HEK293 (cell line): ENCODE results near the gene NXPH4.

Source experiments
- CTCF ChIP-seq: fragments of 450-650 bp; formaldehyde crosslinking; IDR thresholded peaks from 2 replicates; pipeline ENCODE4 v1.5.1; 2016; ENCODE audit warnings: missing biosample characterization, missing genetic modification characterization
- ZBTB49 ChIP-seq: fragments of 450-650 bp; formaldehyde crosslinking; IDR thresholded peaks from 2 replicates; pipeline ENCODE4 v1.5.1; 2016; ENCODE audit warnings: missing biosample characterization, missing genetic modification characterization, low read depth
- ZNF24 ChIP-seq: fragments of 450-650 bp; formaldehyde crosslinking; IDR thresholded peaks from 2 replicates; pipeline ENCODE4 v1.5.1; 2016; ENCODE audit warnings: missing biosample characterization, missing genetic modification characterization
- ZNF76 ChIP-seq: fragments of 450-650 bp; formaldehyde crosslinking; IDR thresholded peaks from 2 replicates; pipeline ENCODE4; 2016; ENCODE audit warnings: low read depth, missing biosample characterization, missing genetic modification characterization, borderline replicate concordance
- TF ChIP-seq, protein P1 (sequence below): fragments of 450-650 bp; formaldehyde crosslinking; optimal IDR thresholded peaks from 2 replicates; pipeline ENCODE3; 2016; ENCODE audit warnings: missing biosample characterization, mild to moderate bottlenecking, missing genetic modification characterization

DNA sequence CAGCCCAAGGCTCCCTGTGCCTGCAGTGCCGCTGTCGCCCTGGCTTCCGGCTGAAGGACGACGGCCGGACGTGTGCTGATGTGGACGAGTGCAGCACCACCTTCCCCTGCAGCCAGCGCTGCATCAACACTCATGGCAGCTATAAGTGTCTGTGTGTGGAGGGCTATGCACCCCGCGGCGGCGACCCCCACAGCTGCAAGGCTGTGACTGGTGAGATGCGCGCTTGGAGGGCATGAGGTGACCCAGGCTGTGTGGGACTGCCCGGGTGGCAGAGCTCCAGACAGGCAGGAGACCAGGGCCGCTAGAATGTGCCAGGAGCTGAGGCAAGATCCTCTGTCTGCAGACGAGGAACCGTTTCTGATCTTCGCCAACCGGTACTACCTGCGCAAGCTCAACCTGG, 19.6 kb upstream of the NXPH4 start:
- TF ChIP-seq CTCF (no peak), ZNF24 (tag by site-specific recombination) (no peak), ZNF76 (tag by site-specific recombination) (no peak), ZBTB49 (tag by site-specific recombination) (no peak)
- TF ChIP-seq, protein P1, sequence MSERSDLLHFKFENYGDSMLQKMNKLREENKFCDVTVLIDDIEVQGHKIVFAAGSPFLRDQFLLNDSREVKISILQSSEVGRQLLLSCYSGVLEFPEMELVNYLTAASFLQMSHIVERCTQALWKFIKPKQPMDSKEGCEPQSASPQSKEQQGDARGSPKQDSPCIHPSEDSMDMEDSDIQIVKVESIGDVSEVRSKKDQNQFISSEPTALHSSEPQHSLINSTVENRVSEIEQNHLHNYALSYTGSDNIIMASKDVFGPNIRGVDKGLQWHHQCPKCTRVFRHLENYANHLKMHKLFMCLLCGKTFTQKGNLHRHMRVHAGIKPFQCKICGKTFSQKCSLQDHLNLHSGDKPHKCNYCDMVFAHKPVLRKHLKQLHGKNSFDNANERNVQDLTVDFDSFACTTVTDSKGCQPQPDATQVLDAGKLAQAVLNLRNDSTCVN (tag by site-specific recombination), result no peak
